Measurements from ENCODE around the gene BCL2. TPM values are rescaled to one million over a fixed set of nuclear protein-coding genes. Genes with fewer than 3 reads are reported as not detected.

BCL2 gene
- total and polyA plus RNA-seq, 9 of the 15 experiments (the other 6 are each of a cell fraction or from before 2014, with no cell fraction given): 0.10 to 1.1 (median 0.65) TPM

- TF ChIP-seq ZBTB7A (IDR thresholded peaks at IDR 0.05; ENCODE audit: borderline replicate concordance, control insufficient read depth, low read depth, low read length): no peak
- no peak for TF ChIP-seq RUNX1 (IDR thresholded peaks at IDR 0.05; ENCODE audit: low read depth)
- no peak for TF ChIP-seq RFX1 (IDR thresholded peaks at IDR 0.05)
- TF ChIP-seq CHAMP1 (IDR thresholded peaks at IDR 0.05): no peak
- no peak for TF ChIP-seq PHB2 (IDR thresholded peaks at IDR 0.05; ENCODE audit: low read depth)
- TF ChIP-seq ZBTB17 (CRISPR knock-in tag; IDR thresholded peaks at IDR 0.05): no peak
- no peak for TF ChIP-seq NEUROD1 (IDR thresholded peaks at IDR 0.05; ENCODE audit: borderline replicate concordance, low read depth, low read length, partially characterized antibody)
- no peak for TF ChIP-seq ZNF609 (CRISPR knock-in tag; IDR thresholded peaks at IDR 0.05; ENCODE audit: borderline replicate concordance)
- no peak for TF ChIP-seq NCOA4 (IDR thresholded peaks at IDR 0.05; ENCODE audit: partially characterized antibody)
- no peak for TF ChIP-seq ZNF57 (CRISPR knock-in tag; IDR thresholded peaks at IDR 0.05)
- POLR2A ChIA-PET: no interaction called here
- CTCF ChIA-PET (ENCODE audit: low intra/inter-chr PET ratio): no interaction called here
- H3K9me1 ChIP-seq (ENCODE audit: control insufficient read depth, insufficient read depth, low read length): no peaks in the 10 kb centered on the region
- H3K9ac ChIP-seq (ENCODE audit: insufficient read depth in 1 of 2, low read depth in 2 of 2, low read length in 2 of 2): no peak overlapping the region
- H3K36me3 ChIP-seq (ENCODE audit: control insufficient read depth, insufficient read depth, low read length): no peaks in the 10 kb centered on the region
- in situ Hi-C loops (cut with MboI): no loop called here
- FAIRE-seq (no peak), ATAC-seq (no peak), DNase-seq (ENCODE audit: extremely low read depth in 1 of 4, low spot score in 3 of 4) (no peak)
- no peaks in the 10 kb centered on the region for H3K9me3 ChIP-seq (replicated peaks; ENCODE audit: control insufficient read depth, insufficient read depth, low read depth, low read length)
- H2AFZ ChIP-seq (ENCODE audit: low read depth, low read length): no peak overlapping the region
- H3K79me2 ChIP-seq (ENCODE audit: control insufficient read depth, insufficient read depth, low read length): no peaks in the 10 kb centered on the region
- H3K4me3 ChIP-seq: no peak overlapping the region
- H3K4me1 ChIP-seq (replicated peaks in 1 of 2; ENCODE audit: control insufficient read depth in 2 of 2, insufficient read depth in 2 of 2, low read length in 2 of 2): no peaks in the 10 kb centered on the region
- H3K4me2 ChIP-seq (ENCODE audit: insufficient read depth, low read length): no peak overlapping the region
- BruUV-seq (replicated peaks): no TSS peak
- intact Hi-C loops (cut with micrococcal nuclease): no loop called here
- H3K27me3 ChIP-seq (ENCODE audit: control insufficient read depth in 2 of 2, insufficient read depth in 2 of 2, low read length in 2 of 2): no peaks in the 10 kb centered on the region
- H3K27ac ChIP-seq (ENCODE audit: extremely low read depth, low read depth, low read length): no peak overlapping the region
- H4K20me1 ChIP-seq (replicated peaks; ENCODE audit: control insufficient read depth, insufficient read depth, low read length): no peaks in the 10 kb centered on the region
- WGBS (ENCODE audit: insufficient coverage, low coverage, missing lambda C conversion rate): 34% methylated on average over 4 of the region's 4 CpGs
Observed at GRCh38 chr18:63247506-63247905, 72.1 kb downstream of the BCL2 start.

Measured in K562 (cell line).